Bronchial epithelial cell (primary cell): Measurements from ENCODE around the gene TMEM154. TPM values are rescaled to one million over a fixed set of nuclear protein-coding genes. Genes with fewer than 3 reads are reported as not detected.

ENCODE experiments used
- DNase-seq: peaks from one replicate; pipeline ENCODE4 v3.0.0-alpha.2; 2010; ENCODE audit warnings: low read depth
- FAIRE-seq: peaks from 2 replicates; lab custom pipeline; 2011; peaks lifted over from hg19 to GRCh38; lab: Jason Lieb, UNC
- H3K27me3 ChIP-seq: 2 replicates; pipeline ENCODE4 v1.5.1; 2011; ENCODE audit warnings: low read length; ENCODE audit not compliant: control insufficient read depth, insufficient read depth
- H3K36me3 ChIP-seq: 2 replicates; pipeline ENCODE4 v1.5.1; 2011; ENCODE audit warnings: low read length; ENCODE audit not compliant: control insufficient read depth, insufficient read depth
- H3K4me3 ChIP-seq: 2 replicates; pipeline ENCODE4 v1.5.1; 2011; ENCODE audit warnings: mild to moderate bottlenecking, low read depth, low read length, control low read depth
- total RNA-seq: library from RNA; depleted of rRNA; stranded (reverse); fragments of >200 nt; gene quantifications from 2 replicates; pipeline ENCODE4 v1.2.1, GENCODE V29; 2014
- TF ChIP-seq, protein P1 (sequence below): IDR thresholded peaks from 2 replicates; pipeline ENCODE4 v1.5.1; 2011; ENCODE audit warnings: mild to moderate bottlenecking, moderate library complexity, low read length, control low read depth, inconsistent platforms; ENCODE audit not compliant: insufficient read depth, severe bottlenecking

The TMEM154 gene
- total RNA-seq, 1 donor from 2014 or later = 22.4 TPM

DNA sequence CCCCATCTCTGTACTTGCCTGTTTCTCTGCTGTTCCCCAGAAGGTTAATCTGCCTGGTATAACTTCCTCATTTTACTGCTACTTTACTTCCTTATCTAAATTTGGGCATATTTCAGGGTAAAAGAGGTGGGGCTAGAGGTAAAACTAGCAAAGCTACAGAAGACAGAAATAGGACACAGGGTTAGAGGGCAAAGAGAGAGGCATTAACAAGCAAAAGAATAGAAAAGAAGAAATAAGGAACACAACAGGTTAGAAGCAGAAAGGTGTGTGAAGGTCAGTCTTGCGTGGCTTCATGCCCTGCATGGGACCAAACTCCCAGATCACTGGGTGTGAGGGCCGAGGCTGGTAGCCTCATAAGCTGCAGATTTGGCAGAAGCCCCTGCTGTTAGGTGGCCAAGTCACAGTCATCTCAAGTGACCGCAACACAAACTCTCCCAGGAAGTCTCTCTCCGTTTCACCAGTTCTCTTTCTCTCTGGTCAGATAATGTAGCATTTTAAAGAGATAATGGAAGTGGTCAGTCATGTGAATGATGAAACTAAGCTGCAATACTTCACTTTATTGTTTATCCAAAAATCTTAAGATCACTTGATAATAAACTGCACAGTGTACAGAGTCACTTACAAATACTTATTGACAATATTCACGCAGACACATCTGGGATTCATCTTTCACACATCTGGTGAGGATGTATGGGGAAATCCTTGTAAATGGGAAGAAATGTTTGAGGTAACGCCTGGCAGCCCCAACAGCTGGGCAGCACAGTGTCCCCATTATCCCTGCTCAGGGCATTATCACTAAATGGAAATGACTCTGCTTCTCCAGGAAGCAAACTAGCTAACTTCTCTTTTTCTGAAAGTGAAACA lies 16.4 kb downstream of the TMEM154 start:
- no peak overlapping the region for H3K4me3 ChIP-seq
- FAIRE-seq (no peak), DNase-seq (no peak)
- H3K36me3 ChIP-seq = peaks cover 3% of the 10 kb centered on the region
- no peaks in the 10 kb centered on the region for H3K27me3 ChIP-seq
- TF ChIP-seq, protein P1, sequence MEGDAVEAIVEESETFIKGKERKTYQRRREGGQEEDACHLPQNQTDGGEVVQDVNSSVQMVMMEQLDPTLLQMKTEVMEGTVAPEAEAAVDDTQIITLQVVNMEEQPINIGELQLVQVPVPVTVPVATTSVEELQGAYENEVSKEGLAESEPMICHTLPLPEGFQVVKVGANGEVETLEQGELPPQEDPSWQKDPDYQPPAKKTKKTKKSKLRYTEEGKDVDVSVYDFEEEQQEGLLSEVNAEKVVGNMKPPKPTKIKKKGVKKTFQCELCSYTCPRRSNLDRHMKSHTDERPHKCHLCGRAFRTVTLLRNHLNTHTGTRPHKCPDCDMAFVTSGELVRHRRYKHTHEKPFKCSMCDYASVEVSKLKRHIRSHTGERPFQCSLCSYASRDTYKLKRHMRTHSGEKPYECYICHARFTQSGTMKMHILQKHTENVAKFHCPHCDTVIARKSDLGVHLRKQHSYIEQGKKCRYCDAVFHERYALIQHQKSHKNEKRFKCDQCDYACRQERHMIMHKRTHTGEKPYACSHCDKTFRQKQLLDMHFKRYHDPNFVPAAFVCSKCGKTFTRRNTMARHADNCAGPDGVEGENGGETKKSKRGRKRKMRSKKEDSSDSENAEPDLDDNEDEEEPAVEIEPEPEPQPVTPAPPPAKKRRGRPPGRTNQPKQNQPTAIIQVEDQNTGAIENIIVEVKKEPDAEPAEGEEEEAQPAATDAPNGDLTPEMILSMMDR = no peak

DNA sequence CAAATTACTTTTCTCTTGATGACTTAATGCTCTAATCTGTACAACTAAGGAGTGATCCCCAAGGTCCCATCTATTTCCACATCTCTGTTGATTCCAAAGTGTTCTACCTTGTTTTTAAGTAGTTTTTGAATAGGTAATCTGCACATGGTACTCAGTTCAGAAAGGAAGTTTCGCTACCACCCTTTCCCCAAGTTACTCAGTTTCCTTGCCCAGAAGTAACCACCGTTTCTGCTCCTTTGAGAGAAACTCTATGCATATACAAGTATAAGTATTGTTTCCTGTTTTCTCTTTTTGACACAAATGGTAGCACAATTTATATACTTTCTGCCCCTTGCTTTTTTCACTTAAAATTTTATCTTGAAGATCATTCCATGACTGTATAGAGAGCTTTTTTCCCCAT lies 18.1 kb downstream of the TMEM154 start:
- H3K36me3 ChIP-seq = peaks cover 2% of the 10 kb centered on the region
- no peak overlapping the region for H3K4me3 ChIP-seq
- TF ChIP-seq, protein P1 = no peak
- DNase-seq (no peak), FAIRE-seq (no peak)
- H3K27me3 ChIP-seq = no peaks in the 10 kb centered on the region

DNA sequence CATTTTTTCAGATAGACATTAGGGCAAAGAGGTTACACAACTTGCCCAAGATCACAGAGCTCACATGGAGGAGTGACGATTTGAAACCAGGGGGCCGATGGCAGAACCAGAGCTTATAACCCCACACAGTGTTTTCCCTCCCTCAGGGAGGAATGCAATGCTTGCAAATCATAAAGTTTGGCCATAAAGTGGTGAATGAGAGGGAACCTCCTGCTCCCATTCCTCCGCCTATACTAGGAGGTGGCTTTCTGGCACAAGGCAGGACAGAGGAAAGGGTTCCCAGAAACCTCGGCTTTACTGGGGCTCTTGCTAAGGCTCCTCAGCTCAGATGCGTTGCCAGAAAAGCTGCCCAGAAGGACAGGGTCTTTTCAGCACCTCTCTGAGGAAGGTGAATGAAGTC lies 19.3 kb downstream of the TMEM154 start:
- Histone ChIP-seq H3K36me3 (peaks cover 1% of the 10 kb centered on the region), H3K4me3 (no peak overlapping the region), H3K27me3 (no peaks in the 10 kb centered on the region)
- no peak for FAIRE-seq
- TF ChIP-seq, protein P1 = no peak
- no peak for DNase-seq

DNA sequence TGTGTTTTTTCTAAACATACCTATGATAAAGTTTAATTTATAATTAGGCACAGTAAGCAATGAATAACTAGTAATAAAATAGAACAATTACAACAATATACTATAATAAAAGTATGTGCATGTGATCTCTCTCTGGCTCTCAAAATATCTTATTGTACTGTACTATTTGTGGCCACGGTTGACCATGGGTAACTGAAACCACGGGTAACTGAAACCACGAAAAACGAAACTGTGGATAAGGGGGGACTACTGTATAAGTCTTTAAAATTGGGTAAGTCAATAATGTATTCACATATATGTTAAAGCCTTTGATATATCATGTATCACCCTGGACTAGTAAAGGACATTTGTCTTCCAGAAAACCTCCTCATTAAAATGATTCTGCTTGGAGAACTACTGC lies 20.0 kb downstream of the TMEM154 start:
- TF ChIP-seq, protein P1 = no peak
- Histone ChIP-seq H3K4me3 (no peak overlapping the region), H3K27me3 (no peaks in the 10 kb centered on the region), H3K36me3 (peaks cover 3% of the 10 kb centered on the region)
- no peak for FAIRE-seq
- no peak for DNase-seq

DNA sequence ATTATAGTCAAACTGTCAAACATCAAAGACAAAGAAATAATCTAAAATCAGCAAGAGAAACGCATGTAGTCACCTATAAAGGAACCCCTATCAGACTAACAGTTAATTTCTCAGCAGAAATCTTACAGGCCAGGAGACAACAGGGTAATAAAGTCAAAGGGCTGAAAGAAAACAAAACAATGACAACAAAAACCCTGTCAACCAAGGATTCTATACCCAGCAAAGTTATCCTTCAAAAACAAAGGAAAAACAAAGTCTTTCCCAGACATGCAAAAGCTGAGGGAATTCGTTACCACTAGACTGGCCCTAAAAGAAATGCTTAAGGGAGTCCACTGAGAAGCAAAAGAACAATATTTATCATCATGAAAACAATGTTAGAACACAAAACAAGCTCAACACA lies 22.1 kb downstream of the TMEM154 start:
- TF ChIP-seq, protein P1 = no peak
- FAIRE-seq = no peak
- DNase-seq = no peak
- Histone ChIP-seq H3K4me3 (no peak overlapping the region), H3K27me3 (no peaks in the 10 kb centered on the region), H3K36me3 (peaks cover 2% of the 10 kb centered on the region)
